GM20431 (cell line): Measurements from ENCODE around the gene XPA.
"Not testable (repeated sequence)": the region's sequence is repeated elsewhere in the genome, so short reads cannot be mapped to it uniquely, and the experiment has no call there.

Experiments used
- in situ Hi-C: fragments of 300-500 bp; cut with MseI, MboI; formaldehyde crosslinking; loops from one replicate; pipeline ENCODE4 v1.15.0; 2020; ENCODE audit warnings: low sequenced_read_pairs; ENCODE audit not compliant: unreplicated experiment

The XPA gene

GRCh38 chr9:97704851-97705250 is 7.7 kb upstream of the XPA start:
- in situ Hi-C loops = no loop called here

GRCh38 chr9:97704345-97704677 is 7.2 kb upstream of the XPA start:
- in situ Hi-C loops = no loop called here

GRCh38 chr9:97703437-97704344 is 6.6 kb upstream of the XPA start:
- in situ Hi-C loops = no loop called here

GRCh38 chr9:97699824-97700223 is 2.7 kb upstream of the XPA start:
- in situ Hi-C loops = not testable (repeated sequence)

GRCh38 chr9:97699281-97699680 is 2.1 kb upstream of the XPA start:
- in situ Hi-C loops = not testable (repeated sequence)

GRCh38 chr9:97698865-97699264 is 1.7 kb upstream of the XPA start:
- in situ Hi-C loops = no loop called here

GRCh38 chr9:97697837-97698236 is 697 bp upstream of the XPA start:
- in situ Hi-C loops = no loop called here

GRCh38 chr9:97695995-97696802 is 941 bp downstream of the XPA start:
- in situ Hi-C loops = no loop called here

GRCh38 chr9:97695390-97695789 is 1.8 kb downstream of the XPA start:
- in situ Hi-C loops = no loop called here

GRCh38 chr9:97694769-97695168 is 2.4 kb downstream of the XPA start:
- in situ Hi-C loops = no loop called here

GRCh38 chr9:97689401-97690180 is 7.5 kb downstream of the XPA start:
- in situ Hi-C loops = no loop called here

- in situ Hi-C loops = no loop called here
Measured at GRCh38 chr9:97688654-97689053, 8.5 kb downstream of the XPA start.

GRCh38 chr9:97682242-97682641 is 14.9 kb downstream of the XPA start:
- in situ Hi-C loops = no loop called here

- in situ Hi-C loops = no loop called here
Measured at GRCh38 chr9:97675655-97676054, 21.5 kb downstream of the XPA start.

- in situ Hi-C loops = no loop called here
Measured at GRCh38 chr9:97673922-97674321, 23.2 kb downstream of the XPA start.

- in situ Hi-C loops = no loop called here
Measured at GRCh38 chr9:97672403-97672802, 24.7 kb downstream of the XPA start.

- in situ Hi-C loops = no loop called here
Measured at GRCh38 chr9:97670586-97670985, 26.6 kb downstream of the XPA start.

- in situ Hi-C loops = no loop called here
Measured at GRCh38 chr9:97668485-97668884, 28.7 kb downstream of the XPA start.

- in situ Hi-C loops = no loop called here
Measured at GRCh38 chr9:97666907-97667686, 30.0 kb downstream of the XPA start.

GRCh38 chr9:97665742-97666141 is 31.4 kb downstream of the XPA start:
- in situ Hi-C loops = no loop called here
